Progenitor cell of endocrine pancreas (in vitro differentiated cells): ENCODE data around the gene CDH23. TPM values are rescaled to one million over a fixed set of nuclear protein-coding genes. Genes with fewer than 3 reads are reported as not detected.

Source experiments
- DNase-seq: peaks from one replicate; pipeline ENCODE4 v3.0.0; 2021; ENCODE audit warnings: low spot score; ENCODE audit not compliant: unreplicated experiment
- H3K27ac Mint-ChIP-seq: 2 replicates; pipeline ENCODE4 v1.8.0; 2021; ENCODE audit warnings: mild to moderate bottlenecking, moderate library complexity, mixed read lengths
- H3K27me3 Mint-ChIP-seq: 2 replicates; pipeline ENCODE4 v1.8.0; 2021; ENCODE audit warnings: mixed read lengths
- H3K36me3 Mint-ChIP-seq: 2 replicates; pipeline ENCODE4 v1.8.0; 2022; ENCODE audit warnings: mixed read lengths; ENCODE audit not compliant: insufficient read depth
- H3K4me1 Mint-ChIP-seq: 2 replicates; pipeline ENCODE4 v1.8.0; 2021; ENCODE audit warnings: low read depth, mixed read lengths
- H3K4me3 Mint-ChIP-seq: 2 replicates; pipeline ENCODE4 v1.8.0; 2021; ENCODE audit warnings: low read depth, mild to moderate bottlenecking, moderate library complexity, mixed read lengths
- H3K9me3 Mint-ChIP-seq: 2 replicates; pipeline ENCODE4 v1.8.0; 2021; ENCODE audit warnings: low read depth, mixed read lengths
- total RNA-seq: library from RNA; stranded (reverse); gene quantifications from 2 replicates; pipeline ENCODE4 v1.2.1, GENCODE V29; 2021
- TF ChIP-seq, protein P1 (sequence below): fragments of 200-600 bp; sonication (generic); IDR thresholded peaks from one replicate; pipeline ENCODE4 v1.5.0; 2021; ENCODE audit warnings: antibody characterized with exemption, mild to moderate bottlenecking; ENCODE audit not compliant: unreplicated experiment

The CDH23 gene
- total RNA-seq, 1 donor from 2014 or later: 0.43 TPM

DNA sequence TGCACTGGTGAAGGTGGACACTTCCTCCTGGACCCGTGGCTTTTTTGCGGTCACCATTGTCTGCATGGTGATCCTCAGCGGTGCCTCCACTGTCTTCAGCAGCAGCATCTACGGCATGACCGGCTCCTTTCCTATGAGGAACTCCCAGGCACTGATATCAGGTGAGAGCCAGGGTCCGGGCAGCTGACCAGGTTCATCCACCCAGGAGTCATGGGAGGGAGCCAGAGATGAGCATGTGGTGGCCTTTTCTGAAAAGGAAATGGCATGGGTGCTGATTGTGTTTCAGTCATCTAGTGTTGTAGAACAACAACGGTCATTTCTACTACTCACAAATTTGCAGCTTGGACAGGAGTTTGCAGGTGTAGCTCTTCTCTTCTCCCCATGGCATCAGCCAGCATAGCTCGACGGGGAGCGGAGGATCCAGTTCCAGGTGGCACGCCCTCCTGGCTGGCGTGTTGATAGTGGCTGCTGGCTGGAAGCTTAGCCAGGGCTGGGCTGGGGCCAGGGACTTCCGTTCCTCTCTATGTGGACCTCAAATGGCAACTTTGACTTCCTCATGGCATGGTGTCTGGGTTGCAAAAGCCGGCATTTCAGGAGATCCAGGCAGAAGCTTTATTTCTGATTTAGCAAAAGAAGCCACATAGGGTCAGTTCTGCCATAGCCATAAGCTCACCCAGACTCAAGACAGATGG, 44.9 kb upstream of the CDH23 start:
- Mint-ChIP-seq H3K27me3 (no peaks in the 10 kb centered on the region), H3K27ac (no peak overlapping the region), H3K4me1 (peaks cover 17% of the 10 kb centered on the region), H3K4me3 (no peak overlapping the region), H3K9me3 (no peaks in the 10 kb centered on the region), H3K36me3 (peaks cover 1% of the 10 kb centered on the region)
- TF ChIP-seq, protein P1, sequence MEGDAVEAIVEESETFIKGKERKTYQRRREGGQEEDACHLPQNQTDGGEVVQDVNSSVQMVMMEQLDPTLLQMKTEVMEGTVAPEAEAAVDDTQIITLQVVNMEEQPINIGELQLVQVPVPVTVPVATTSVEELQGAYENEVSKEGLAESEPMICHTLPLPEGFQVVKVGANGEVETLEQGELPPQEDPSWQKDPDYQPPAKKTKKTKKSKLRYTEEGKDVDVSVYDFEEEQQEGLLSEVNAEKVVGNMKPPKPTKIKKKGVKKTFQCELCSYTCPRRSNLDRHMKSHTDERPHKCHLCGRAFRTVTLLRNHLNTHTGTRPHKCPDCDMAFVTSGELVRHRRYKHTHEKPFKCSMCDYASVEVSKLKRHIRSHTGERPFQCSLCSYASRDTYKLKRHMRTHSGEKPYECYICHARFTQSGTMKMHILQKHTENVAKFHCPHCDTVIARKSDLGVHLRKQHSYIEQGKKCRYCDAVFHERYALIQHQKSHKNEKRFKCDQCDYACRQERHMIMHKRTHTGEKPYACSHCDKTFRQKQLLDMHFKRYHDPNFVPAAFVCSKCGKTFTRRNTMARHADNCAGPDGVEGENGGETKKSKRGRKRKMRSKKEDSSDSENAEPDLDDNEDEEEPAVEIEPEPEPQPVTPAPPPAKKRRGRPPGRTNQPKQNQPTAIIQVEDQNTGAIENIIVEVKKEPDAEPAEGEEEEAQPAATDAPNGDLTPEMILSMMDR: no peak
- no peak for DNase-seq

DNA sequence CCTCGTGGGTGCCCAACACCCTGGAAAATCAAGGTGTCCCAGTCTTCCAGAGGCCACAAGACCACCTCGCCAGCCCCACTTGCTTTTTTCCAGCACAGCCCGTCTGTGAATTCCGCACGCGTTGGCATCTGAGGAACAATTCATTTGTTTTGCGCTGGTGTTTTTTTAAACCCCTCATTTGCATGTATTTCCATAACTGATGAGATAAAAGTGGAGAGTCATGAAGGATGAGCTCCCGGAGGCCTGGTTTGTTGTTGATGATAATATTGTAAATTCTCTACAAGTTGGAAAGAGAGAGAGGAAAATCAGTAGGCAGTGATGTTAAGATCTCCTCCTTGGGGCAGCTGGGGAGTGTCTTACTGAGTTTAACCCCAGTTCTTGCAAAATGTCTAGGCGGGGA, 43.1 kb upstream of the CDH23 start:
- Mint-ChIP-seq H3K4me3 (no peak overlapping the region), H3K4me1 (peaks cover 3% of the 10 kb centered on the region), H3K27me3 (no peaks in the 10 kb centered on the region), H3K27ac (no peak overlapping the region), H3K9me3 (no peaks in the 10 kb centered on the region), H3K36me3 (peaks cover 1% of the 10 kb centered on the region)
- no peak for DNase-seq
- TF ChIP-seq, protein P1: no peak

DNA sequence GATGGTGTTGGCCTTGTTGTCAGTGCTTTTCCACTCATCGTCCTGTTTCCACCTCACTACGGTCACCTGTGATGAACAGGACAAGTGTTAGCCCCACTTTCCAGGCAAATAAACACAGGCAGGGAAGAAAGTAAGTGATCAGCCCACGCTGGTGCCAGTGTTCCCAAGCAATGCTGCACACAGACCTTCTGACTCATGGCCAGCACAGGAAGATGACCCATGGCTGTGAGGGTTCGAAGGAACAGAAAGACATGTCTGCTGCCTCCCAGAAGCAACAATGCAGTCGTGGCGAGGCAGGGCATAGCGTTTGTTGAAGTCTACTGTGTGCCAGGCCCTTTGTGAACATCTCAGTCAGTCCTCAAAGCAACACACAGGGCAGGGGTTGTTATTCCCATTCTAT, 41.9 kb upstream of the CDH23 start:
- H3K27ac Mint-ChIP-seq: no peak overlapping the region
- H3K36me3 Mint-ChIP-seq: peaks cover 7% of the 10 kb centered on the region
- no peak overlapping the region for H3K4me3 Mint-ChIP-seq

DNA sequence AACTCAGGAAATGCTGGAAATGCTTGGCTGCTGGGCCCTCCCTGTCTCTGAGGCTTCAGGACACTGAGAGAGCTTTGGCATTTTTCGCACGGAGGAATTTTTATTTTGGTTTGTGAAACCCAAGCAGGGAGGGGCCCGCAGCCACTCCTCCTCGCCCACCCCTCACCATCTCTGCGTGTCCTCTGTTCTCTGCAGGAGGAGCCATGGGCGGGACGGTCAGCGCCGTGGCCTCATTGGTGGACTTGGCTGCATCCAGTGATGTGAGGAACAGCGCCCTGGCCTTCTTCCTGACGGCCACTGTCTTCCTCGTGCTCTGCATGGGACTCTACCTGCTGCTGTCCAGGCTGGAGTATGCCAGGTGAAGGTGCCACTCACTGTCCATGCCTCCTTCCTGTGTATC, 40.8 kb upstream of the CDH23 start:
- H3K4me1 Mint-ChIP-seq: no peaks in the 10 kb centered on the region
- peaks cover 7% of the 10 kb centered on the region for H3K36me3 Mint-ChIP-seq
- H3K9me3 Mint-ChIP-seq: no peaks in the 10 kb centered on the region

More for the DNA sequence above, 41.9 kb upstream of the CDH23 start:
- TF ChIP-seq, protein P1: no peak
- Mint-ChIP-seq H3K27me3 (no peaks in the 10 kb centered on the region), H3K9me3 (no peaks in the 10 kb centered on the region), H3K4me1 (peaks cover under 1% of the 10 kb centered on the region)
- no peak for DNase-seq

DNA sequence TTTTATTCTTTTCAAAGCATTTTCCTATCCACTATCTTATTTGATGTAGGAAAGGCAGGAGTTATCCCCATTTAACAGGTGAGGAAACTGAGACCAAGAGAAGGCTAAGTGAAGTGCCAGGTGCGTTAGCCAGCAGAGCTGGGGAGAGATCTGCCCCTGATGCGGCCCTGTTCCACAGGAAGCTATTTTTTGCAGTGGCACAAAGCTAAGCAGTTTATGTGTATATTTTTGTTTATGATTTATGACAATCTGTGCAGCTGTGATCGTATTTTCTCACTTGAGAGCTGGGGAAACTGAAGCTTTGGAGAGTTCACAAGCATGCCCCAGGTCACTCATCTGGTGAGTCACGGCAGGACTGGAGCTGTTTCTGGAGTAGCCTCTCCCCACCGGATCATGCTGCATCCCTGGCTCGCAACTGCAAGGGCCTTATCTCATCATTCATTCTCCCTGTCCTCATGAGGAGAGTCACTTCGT, 38.9 kb upstream of the CDH23 start:
- H3K9me3 Mint-ChIP-seq: no peaks in the 10 kb centered on the region
- no peak overlapping the region for H3K27ac Mint-ChIP-seq
- TF ChIP-seq, protein P1: no peak
- no peak overlapping the region for H3K4me3 Mint-ChIP-seq
- no peaks in the 10 kb centered on the region for H3K4me1 Mint-ChIP-seq
- DNase-seq: no peak
- H3K36me3 Mint-ChIP-seq: peaks cover 8% of the 10 kb centered on the region
- H3K27me3 Mint-ChIP-seq: no peaks in the 10 kb centered on the region

More for the DNA sequence above, 40.8 kb upstream of the CDH23 start:
- TF ChIP-seq, protein P1: no peak
- DNase-seq: no peak
- Mint-ChIP-seq H3K27me3 (no peaks in the 10 kb centered on the region), H3K27ac (no peak overlapping the region), H3K4me3 (no peak overlapping the region)
